ENCODE data around the gene MRPL24. TPM values are rescaled to one million over a fixed set of nuclear protein-coding genes. Genes with fewer than 3 reads are reported as not detected.
A peak's percentile ranks its signal among the peaks of the same experiment; 100 is the strongest.

Gene MRPL24
- total and polyA plus RNA-seq, 9 of the 15 experiments (the other 6 are each of a cell fraction or from before 2014, with no cell fraction given): 74.3 to 267 (median 113) TPM

- TF ChIP-seq PREB (CRISPR knock-in tag; IDR thresholded peaks at IDR 0.05) (no peak), NFIX (CRISPR knock-in tag; IDR thresholded peaks at IDR 0.05; ENCODE audit: low read depth) (no peak), XRCC4 (IDR thresholded peaks at IDR 0.05; ENCODE audit: extremely low read depth, insufficient read depth, insufficient read length) (no peak), ZNF232 (CRISPR knock-in tag; IDR thresholded peaks at IDR 0.05) (no peak), ZNF311 (CRISPR knock-in tag; IDR thresholded peaks at IDR 0.05) (no peak), ZNF75A (CRISPR knock-in tag; IDR thresholded peaks at IDR 0.05) (no peak), GATA2 (CRISPR knock-in tag; IDR thresholded peaks at IDR 0.05) (no peak), KAT2B (IDR thresholded peaks at IDR 0.05; ENCODE audit: low read depth, low read length) (no peak), CTBP1 (IDR thresholded peaks at IDR 0.05; ENCODE audit: borderline replicate concordance) (no peak), ZBTB8A (IDR thresholded peaks at IDR 0.05; ENCODE audit: partially characterized antibody) (no peak), POLR3A (IDR thresholded peaks at IDR 0.05; ENCODE audit: borderline replicate concordance, extremely low read depth, insufficient read depth, insufficient read length) (no peak), SRSF9 (IDR thresholded peaks at IDR 0.05; ENCODE audit: borderline replicate concordance, low read depth, low read length) (no peak), ELF1 (tag; IDR thresholded peaks at IDR 0.05) (no peak), POLR2G (IDR thresholded peaks at IDR 0.05; ENCODE audit: low read depth, low read length) (no peak), ZZZ3 (IDR thresholded peaks at IDR 0.05) (no peak), ZNF512 (tag; IDR thresholded peaks at IDR 0.05) (no peak), FOXA1 (IDR thresholded peaks at IDR 0.05; ENCODE audit: borderline replicate concordance) (no peak), HOXB6 (CRISPR knock-in tag; IDR thresholded peaks at IDR 0.05; ENCODE audit: borderline replicate concordance) (no peak), BHLHE40 (IDR thresholded peaks at IDR 0.05; ENCODE audit: low read length) (peak; percentile 24; the same call in 1 of the 2 replicates), L3MBTL2 (IDR thresholded peaks at IDR 0.05) (peak; percentile 53; the same call in 1 of the 2 replicates), NELFE (IDR thresholded peaks at IDR 0.05; ENCODE audit: insufficient read depth, insufficient read length) (no peak), MTA3 (IDR thresholded peaks at IDR 0.05; ENCODE audit: borderline replicate concordance) (no peak), BACH1 (tag; IDR thresholded peaks at IDR 0.05) (no peak), ZNF79 (CRISPR knock-in tag; IDR thresholded peaks at IDR 0.05; ENCODE audit: low read depth) (no peak), DDX20 (tag; IDR thresholded peaks at IDR 0.05; ENCODE audit: low read depth) (no peak), MYBL2 (IDR thresholded peaks at IDR 0.05; ENCODE audit: low read depth) (no peak), MYBL2 (CRISPR knock-in tag; IDR thresholded peaks at IDR 0.05; ENCODE audit: borderline replicate concordance) (no peak), ADNP (tag; IDR thresholded peaks at IDR 0.05) (no peak), PHF8 (IDR thresholded peaks at IDR 0.05; ENCODE audit: borderline replicate concordance, low read length) (no peak), LEF1 (IDR thresholded peaks at IDR 0.05) (no peak)
These were observed 37.1 kb downstream of the MRPL24 start (continued) for GRCh38 chr1:156703741-156704140.
